Calu3 (cell line): ENCODE data around the gene RHOH. TPM values are rescaled to one million over a fixed set of nuclear protein-coding genes. Genes with fewer than 3 reads are reported as not detected.
"Not testable (repeated sequence)": the region's sequence is repeated elsewhere in the genome, so short reads cannot be mapped to it uniquely, and the experiment has no call there.

Experiments
- BruUV-seq: library from RNA; stranded (reverse); fragments of 400-500 nt; replicated peaks from 2 replicates; lab custom pipeline; 2021; lab: Mats Ljungman, UMichigan
- CTCF ChIA-PET: fragments of 300-600 bp; sonication (Branson Sonifier 250); formaldehyde crosslinking; loops from one replicate; lab custom pipeline; 2022; ENCODE audit warnings: antibody characterized with exemption; lab: Charles Lee
- DNase-seq: peaks from one replicate; pipeline ENCODE4 v3.0.0; 2022
- H3K27ac Mint-ChIP-seq: one replicate; pipeline ENCODE4 v1.8.0; 2022; ENCODE audit warnings: mixed read lengths; ENCODE audit not compliant: unreplicated experiment
- H3K27me3 Mint-ChIP-seq: one replicate; pipeline ENCODE4 v1.8.0; 2022; ENCODE audit warnings: mixed read lengths; ENCODE audit not compliant: unreplicated experiment
- H3K36me3 Mint-ChIP-seq: one replicate; pipeline ENCODE4 v1.8.0; 2022; ENCODE audit warnings: mild to moderate bottlenecking, moderate library complexity, mixed read lengths; ENCODE audit not compliant: insufficient read depth, unreplicated experiment
- H3K4me1 Mint-ChIP-seq: one replicate; pipeline ENCODE4 v1.8.0; 2022; ENCODE audit warnings: mild to moderate bottlenecking, low read depth, mixed read lengths; ENCODE audit not compliant: unreplicated experiment
- H3K4me3 Mint-ChIP-seq: one replicate; pipeline ENCODE4 v1.8.0; 2022; ENCODE audit warnings: mild to moderate bottlenecking, low read depth, moderate library complexity, mixed read lengths; ENCODE audit not compliant: unreplicated experiment
- H3K9me3 Mint-ChIP-seq: one replicate; pipeline ENCODE4 v1.8.0; 2022; ENCODE audit warnings: low read depth, mixed read lengths; ENCODE audit not compliant: unreplicated experiment
- intact Hi-C: fragments of 100-400 bp; cut with micrococcal nuclease; formaldehyde crosslinking; loops from one replicate; pipeline ENCODE4 v1.10.0; 2022; ENCODE audit not compliant: unreplicated experiment
- total RNA-seq: library from RNA; stranded (reverse); gene quantifications from 2 replicates; pipeline ENCODE4 v1.2.3, GENCODE V29; 2022
- TF ChIP-seq, protein P1 (sequence below): fragments of 200-600 bp; IDR thresholded peaks from one replicate; pipeline ENCODE4 v1.8.0; 2022; ENCODE audit warnings: antibody characterized with exemption; ENCODE audit not compliant: unreplicated experiment

RHOH gene
- total RNA-seq, 1 experiment from 2014 or later: not detected

DNA sequence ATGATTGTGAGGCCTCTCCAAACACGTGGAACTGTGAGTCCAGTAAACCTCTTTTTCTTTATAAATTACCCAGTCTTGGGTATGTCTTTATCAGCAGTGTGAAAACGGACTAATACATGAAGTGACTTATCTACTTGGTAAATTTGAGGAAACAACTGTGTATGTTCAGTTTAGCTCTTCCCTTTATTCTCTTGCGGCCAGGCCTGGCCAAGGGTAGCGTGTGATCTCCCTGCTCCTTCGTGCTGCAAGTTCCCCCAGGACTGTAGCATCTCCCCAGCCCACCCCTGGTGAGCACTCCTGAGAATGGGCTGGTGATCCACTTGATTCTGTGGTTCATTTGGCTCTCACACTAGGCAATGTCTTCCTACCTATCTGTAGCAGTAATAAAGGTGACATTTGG is 85.1 kb downstream of the RHOH start:
- Mint-ChIP-seq H3K9me3 (no peaks in the 10 kb centered on the region), H3K27me3 (no peaks in the 10 kb centered on the region), H3K4me1 (no peaks in the 10 kb centered on the region), H3K36me3 (no peaks in the 10 kb centered on the region), H3K4me3 (no peak overlapping the region), H3K27ac (no peak overlapping the region)
- TF ChIP-seq, protein P1, sequence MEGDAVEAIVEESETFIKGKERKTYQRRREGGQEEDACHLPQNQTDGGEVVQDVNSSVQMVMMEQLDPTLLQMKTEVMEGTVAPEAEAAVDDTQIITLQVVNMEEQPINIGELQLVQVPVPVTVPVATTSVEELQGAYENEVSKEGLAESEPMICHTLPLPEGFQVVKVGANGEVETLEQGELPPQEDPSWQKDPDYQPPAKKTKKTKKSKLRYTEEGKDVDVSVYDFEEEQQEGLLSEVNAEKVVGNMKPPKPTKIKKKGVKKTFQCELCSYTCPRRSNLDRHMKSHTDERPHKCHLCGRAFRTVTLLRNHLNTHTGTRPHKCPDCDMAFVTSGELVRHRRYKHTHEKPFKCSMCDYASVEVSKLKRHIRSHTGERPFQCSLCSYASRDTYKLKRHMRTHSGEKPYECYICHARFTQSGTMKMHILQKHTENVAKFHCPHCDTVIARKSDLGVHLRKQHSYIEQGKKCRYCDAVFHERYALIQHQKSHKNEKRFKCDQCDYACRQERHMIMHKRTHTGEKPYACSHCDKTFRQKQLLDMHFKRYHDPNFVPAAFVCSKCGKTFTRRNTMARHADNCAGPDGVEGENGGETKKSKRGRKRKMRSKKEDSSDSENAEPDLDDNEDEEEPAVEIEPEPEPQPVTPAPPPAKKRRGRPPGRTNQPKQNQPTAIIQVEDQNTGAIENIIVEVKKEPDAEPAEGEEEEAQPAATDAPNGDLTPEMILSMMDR: no peak
- no TSS peak for BruUV-seq
- CTCF ChIA-PET: no interaction called here
- intact Hi-C loops: no loop called here
- DNase-seq: no peak

DNA sequence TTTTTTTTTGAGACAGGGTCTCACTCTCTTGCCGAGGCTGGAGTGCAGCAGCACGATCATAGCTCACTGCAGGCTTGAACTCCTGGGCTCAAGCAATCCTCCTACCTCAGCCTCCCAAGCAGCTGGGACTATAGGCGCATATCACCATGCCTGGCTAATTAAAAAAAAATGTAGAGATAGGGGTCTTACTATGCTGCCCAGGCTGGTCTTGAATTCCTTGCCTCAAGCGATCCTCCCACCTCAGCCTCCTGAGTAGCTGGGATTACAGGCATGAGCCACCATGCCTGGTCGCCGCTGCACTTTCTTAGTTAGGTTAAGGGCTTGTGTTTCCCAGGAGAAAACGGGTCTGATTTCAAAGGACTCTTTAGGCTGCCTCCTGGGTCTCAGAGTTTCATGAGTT is 86.0 kb downstream of the RHOH start:
- CTCF ChIA-PET, DNase-seq, H3K9me3 Mint-ChIP-seq, H3K27me3 Mint-ChIP-seq, H3K27ac Mint-ChIP-seq, H3K36me3 Mint-ChIP-seq, intact Hi-C loops, BruUV-seq, H3K4me3 Mint-ChIP-seq, H3K4me1 Mint-ChIP-seq: not testable (repeated sequence)

DNA sequence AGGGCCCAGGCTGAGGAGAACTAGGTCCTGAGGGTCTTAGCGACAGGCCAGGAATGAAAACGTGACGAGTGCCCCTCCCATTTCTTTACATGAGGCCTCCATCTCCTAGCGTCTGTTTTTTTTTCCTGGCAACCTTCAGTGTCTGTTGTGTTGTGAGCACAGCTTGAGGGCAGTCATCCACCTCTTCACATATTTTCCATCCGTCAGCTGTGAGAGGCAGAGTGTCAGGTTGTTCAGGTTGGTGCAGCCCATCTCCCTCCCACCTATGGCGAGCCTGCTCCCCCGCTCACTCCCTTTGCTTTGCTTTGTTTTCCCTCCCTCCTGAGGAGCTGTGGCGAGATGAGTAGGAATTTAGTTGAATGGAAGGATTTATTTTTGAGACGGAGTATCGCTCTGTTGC is 86.6 kb downstream of the RHOH start:
- Mint-ChIP-seq H3K27me3 (no peaks in the 10 kb centered on the region), H3K36me3 (no peaks in the 10 kb centered on the region), H3K4me1 (no peaks in the 10 kb centered on the region), H3K4me3 (no peak overlapping the region), H3K27ac (no peak overlapping the region), H3K9me3 (no peaks in the 10 kb centered on the region)
- TF ChIP-seq, protein P1: no peak
- intact Hi-C loops: no loop called here
- no peak for DNase-seq
- CTCF ChIA-PET: no interaction called here
- no TSS peak for BruUV-seq

DNA sequence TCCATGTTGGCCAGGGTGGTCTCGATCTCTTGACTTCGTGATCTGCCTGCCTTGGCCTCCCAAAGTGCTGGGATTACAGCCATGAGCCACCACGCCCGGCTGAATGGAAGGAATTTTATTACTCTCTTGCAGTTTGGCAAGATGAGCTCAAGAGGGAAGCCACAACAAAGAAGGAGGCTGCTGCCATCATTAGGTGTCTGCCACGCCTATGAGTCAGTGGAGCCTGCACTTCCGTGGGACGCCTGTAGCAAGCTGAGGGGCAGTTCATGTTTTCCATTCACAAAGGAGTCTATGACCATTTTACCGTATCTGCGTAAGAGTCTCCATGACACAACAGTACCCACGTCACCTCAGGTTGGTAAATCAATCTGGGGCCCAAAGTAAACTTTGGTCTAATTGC is 87.1 kb downstream of the RHOH start:
- TF ChIP-seq, protein P1: no peak
- DNase-seq: no peak
- intact Hi-C loops: no loop called here
- no peaks in the 10 kb centered on the region for H3K9me3 Mint-ChIP-seq
- H3K4me1 Mint-ChIP-seq: no peaks in the 10 kb centered on the region
- H3K4me3 Mint-ChIP-seq: no peak overlapping the region
- no peak overlapping the region for H3K27ac Mint-ChIP-seq
- CTCF ChIA-PET: no interaction called here
- H3K36me3 Mint-ChIP-seq: no peaks in the 10 kb centered on the region
- BruUV-seq: no TSS peak
- H3K27me3 Mint-ChIP-seq: no peaks in the 10 kb centered on the region

DNA sequence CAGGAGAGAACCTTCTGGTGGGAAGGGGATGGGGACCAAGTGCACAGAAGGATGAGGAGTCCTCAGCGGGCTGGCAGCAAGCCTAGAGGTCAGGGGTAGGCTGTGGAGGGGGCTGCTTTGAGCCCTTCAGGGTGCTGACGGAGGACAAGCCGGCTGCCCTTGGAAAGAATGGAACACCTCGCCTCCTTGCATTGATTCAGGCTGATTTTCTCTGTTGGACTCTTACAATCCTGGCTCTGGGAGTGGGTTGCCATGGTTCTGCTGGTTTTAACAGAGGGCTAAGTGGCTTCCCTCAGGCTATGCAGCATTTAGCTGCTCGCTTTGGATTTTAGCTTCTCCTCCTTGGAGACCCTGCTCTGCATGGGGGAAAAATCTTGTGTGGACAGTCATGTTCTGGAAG is 88.9 kb downstream of the RHOH start:
- H3K9me3 Mint-ChIP-seq: no peaks in the 10 kb centered on the region
- no peak overlapping the region for H3K4me3 Mint-ChIP-seq
- intact Hi-C loops: no loop called here
- H3K27me3 Mint-ChIP-seq: no peaks in the 10 kb centered on the region
- CTCF ChIA-PET: no interaction called here
- H3K27ac Mint-ChIP-seq: no peak overlapping the region
- BruUV-seq: no TSS peak
- no peak for DNase-seq
- H3K36me3 Mint-ChIP-seq: no peaks in the 10 kb centered on the region
- TF ChIP-seq, protein P1: no peak
- H3K4me1 Mint-ChIP-seq: peaks cover 9% of the 10 kb centered on the region
